Thyroid gland (tissue), 4 donors: ENCODE data around the gene CRBN.

Experiments
- CTCF ChIP-seq, 6 experiments: fragments of 200-600 bp in 3 of 6; fragments of 450-650 bp in 3 of 6; sonication (generic) in 3 of 6; IDR thresholded peaks; one replicate each; pipeline ENCODE4 v1.5.1; 2016 to 2019; ENCODE audit warnings: antibody characterized with exemption in 6 of 6, mild to moderate bottlenecking in 2 of 6, inconsistent platforms in 1 of 6, moderate library complexity in 1 of 6
- POLR2A ChIP-seq, 2 donors: fragments of 450-650 bp; IDR thresholded peaks; one replicate each; pipeline ENCODE4 v1.6.1; 2017; ENCODE audit warnings: antibody characterized with exemption in 2 of 2, mild to moderate bottlenecking in 2 of 2, moderate library complexity in 1 of 2

GRCh38 chr3:3221528-3221927 is 42.0 kb upstream of the CRBN start:
- TF ChIP-seq CTCF (IDR thresholded peaks at IDR 0.05) (no peak), POLR2A (IDR thresholded peaks at IDR 0.05) (no peak)
